Measurements from ENCODE around the gene RHOT2. TPM values are rescaled to one million over a fixed set of nuclear protein-coding genes. Genes with fewer than 3 reads are reported as not detected.

Gene RHOT2
- total RNA-seq, 1 experiment from 2014 or later, result 143 TPM

- TF ChIP-seq, protein P1, sequence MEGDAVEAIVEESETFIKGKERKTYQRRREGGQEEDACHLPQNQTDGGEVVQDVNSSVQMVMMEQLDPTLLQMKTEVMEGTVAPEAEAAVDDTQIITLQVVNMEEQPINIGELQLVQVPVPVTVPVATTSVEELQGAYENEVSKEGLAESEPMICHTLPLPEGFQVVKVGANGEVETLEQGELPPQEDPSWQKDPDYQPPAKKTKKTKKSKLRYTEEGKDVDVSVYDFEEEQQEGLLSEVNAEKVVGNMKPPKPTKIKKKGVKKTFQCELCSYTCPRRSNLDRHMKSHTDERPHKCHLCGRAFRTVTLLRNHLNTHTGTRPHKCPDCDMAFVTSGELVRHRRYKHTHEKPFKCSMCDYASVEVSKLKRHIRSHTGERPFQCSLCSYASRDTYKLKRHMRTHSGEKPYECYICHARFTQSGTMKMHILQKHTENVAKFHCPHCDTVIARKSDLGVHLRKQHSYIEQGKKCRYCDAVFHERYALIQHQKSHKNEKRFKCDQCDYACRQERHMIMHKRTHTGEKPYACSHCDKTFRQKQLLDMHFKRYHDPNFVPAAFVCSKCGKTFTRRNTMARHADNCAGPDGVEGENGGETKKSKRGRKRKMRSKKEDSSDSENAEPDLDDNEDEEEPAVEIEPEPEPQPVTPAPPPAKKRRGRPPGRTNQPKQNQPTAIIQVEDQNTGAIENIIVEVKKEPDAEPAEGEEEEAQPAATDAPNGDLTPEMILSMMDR (conservative IDR thresholded peaks at IDR 0.05), result no peak
- no peak for TF ChIP-seq EZH2 (IDR thresholded peaks at IDR 0.05; ENCODE audit: low read depth)
- BruUV-seq (replicated peaks), result no TSS peak
- no peak overlapping the region for H3K4me3 ChIP-seq
These were observed 31.2 kb downstream of the RHOT2 start for GRCh38 chr16:698911-699671.

DNA sequence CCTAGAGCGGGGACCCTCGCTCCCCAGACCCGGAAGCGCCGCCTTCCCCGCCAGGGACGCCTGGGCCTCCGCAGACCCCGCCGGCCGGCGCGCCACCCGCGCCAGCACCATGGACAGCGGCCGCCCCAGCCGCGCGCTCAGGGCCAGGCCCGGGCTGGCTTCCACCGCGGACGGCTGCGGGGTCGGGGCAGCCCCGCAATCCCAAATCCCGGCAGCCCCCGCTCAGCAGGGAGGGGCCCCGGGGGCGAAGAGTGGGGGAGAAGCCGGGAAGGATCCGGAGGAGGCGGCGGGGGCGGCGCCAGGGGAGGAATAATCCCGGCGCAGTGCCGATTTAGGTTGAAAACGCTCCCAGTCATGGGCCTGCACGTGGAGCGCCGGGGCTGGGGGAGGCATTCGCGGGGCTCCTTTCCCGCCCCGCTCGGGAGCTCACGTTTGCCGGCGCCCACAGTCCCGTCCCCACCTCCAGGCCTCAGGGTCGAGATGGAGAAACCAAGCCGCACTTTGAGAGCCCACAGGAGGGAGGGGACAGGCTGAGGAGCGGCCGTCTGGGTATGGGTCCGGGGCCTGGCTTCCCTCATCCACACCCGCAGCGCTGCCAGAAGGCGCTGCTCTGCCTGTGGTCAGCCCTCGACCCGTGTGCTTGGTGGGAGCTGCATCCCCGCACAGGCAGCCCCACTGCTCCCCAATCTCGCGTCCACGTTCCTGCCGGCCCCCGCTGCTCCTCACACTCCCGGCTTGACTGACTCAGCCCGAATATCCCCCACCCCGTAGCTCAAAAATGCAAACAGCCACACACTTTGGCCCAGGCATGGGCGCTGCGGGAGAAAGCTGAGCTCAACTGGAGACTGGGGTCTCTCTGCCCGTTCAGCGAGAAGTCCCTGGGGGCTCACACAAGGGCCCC lies 33.0 kb downstream of the RHOT2 start:
- H3K27ac ChIP-seq, result no peak overlapping the region
- no peak for TF ChIP-seq EZH2 (IDR thresholded peaks at IDR 0.05; ENCODE audit: low read depth)
- TF ChIP-seq, protein P1 (conservative IDR thresholded peaks at IDR 0.05), result no peak
- H3K27me3 ChIP-seq (ENCODE audit: insufficient read depth, low read depth), result peaks cover 45% of the 10 kb centered on the region
- no peaks in the 10 kb centered on the region for H3K9me3 ChIP-seq (ENCODE audit: insufficient read depth, low read depth)
- no peaks in the 10 kb centered on the region for H3F3A ChIP-seq (ENCODE audit: insufficient read depth, low read depth)
- H3K79me2 ChIP-seq (ENCODE audit: low read depth), result no peaks in the 10 kb centered on the region
- intact Hi-C loops (cut with micrococcal nuclease; ENCODE audit: unreplicated experiment), result no loop called here
- 0 out of 2 replicates have a peak, but pooled peaks cover 4% of the 10 kb centered on the region for H4K20me1 ChIP-seq (ENCODE audit: insufficient read depth)
- H2AFZ ChIP-seq, result no peak overlapping the region
- POLR2A ChIA-PET (ENCODE audit: unreplicated experiment), result no interaction called here
- BruUV-seq (replicated peaks), result no TSS peak
- H3K36me3 ChIP-seq (ENCODE audit: low read depth), result no peaks in the 10 kb centered on the region
- H3K4me1 ChIP-seq (replicated peaks; ENCODE audit: insufficient read depth), result no peaks in the 10 kb centered on the region; the same call in 1 of the 2 replicates
- CTCF ChIA-PET, result interaction anchor here (1.5 kb wide), 1 partner anchor 12 kb away, joined by 3 read pairs; no protein-coding TSS in a partner anchor
- no peaks in the 10 kb centered on the region for H3K9me2 ChIP-seq (ENCODE audit: insufficient read depth)
- no peak overlapping the region for H3K4me3 ChIP-seq
- no peak for DNase-seq
- H3K4me2 ChIP-seq, result no peak overlapping the region

More at GRCh38 chr16:698911-699671, 31.2 kb downstream of the RHOT2 start:
- Histone ChIP-seq H3F3A (ENCODE audit: insufficient read depth, low read depth) (no peaks in the 10 kb centered on the region), H3K27ac (no peak overlapping the region), H4K20me1 (ENCODE audit: insufficient read depth) (0 out of 2 replicates have a peak, but pooled peaks cover 4% of the 10 kb centered on the region), H3K4me2 (no peak overlapping the region), H3K4me1 (replicated peaks; ENCODE audit: insufficient read depth) (no peaks in the 10 kb centered on the region; the same call in 1 of the 2 replicates), H3K27me3 (ENCODE audit: insufficient read depth, low read depth) (peaks cover 36% of the 10 kb centered on the region), H3K9me2 (ENCODE audit: insufficient read depth) (no peaks in the 10 kb centered on the region), H3K36me3 (ENCODE audit: low read depth) (no peaks in the 10 kb centered on the region), H3K9me3 (ENCODE audit: insufficient read depth, low read depth) (no peaks in the 10 kb centered on the region), H3K79me2 (ENCODE audit: low read depth) (no peaks in the 10 kb centered on the region), H2AFZ (no peak overlapping the region)
- POLR2A ChIA-PET (ENCODE audit: unreplicated experiment), result no interaction called here
- DNase-seq, result no peak
- CTCF ChIA-PET, result interaction anchor here (0.7 kb wide), 1 partner anchor 86 kb away, joined by 4 read pairs; no protein-coding TSS in a partner anchor
- intact Hi-C loops (cut with micrococcal nuclease; ENCODE audit: unreplicated experiment), result no loop called here

GRCh38 chr16:702341-702740 lies 34.4 kb downstream of the RHOT2 start:
- Histone ChIP-seq H3K79me2 (ENCODE audit: low read depth) (no peaks in the 10 kb centered on the region), H3K27me3 (ENCODE audit: insufficient read depth, low read depth) (peaks cover 57% of the 10 kb centered on the region), H4K20me1 (ENCODE audit: insufficient read depth) (0 out of 2 replicates have a peak, but pooled peaks cover 4% of the 10 kb centered on the region), H3F3A (ENCODE audit: insufficient read depth, low read depth) (peaks cover 6% of the 10 kb centered on the region; the same call in 1 of the 2 replicates), H3K4me2 (no peak overlapping the region), H3K4me3 (no peak overlapping the region), H3K36me3 (ENCODE audit: low read depth) (no peaks in the 10 kb centered on the region), H3K9me3 (ENCODE audit: insufficient read depth, low read depth) (no peaks in the 10 kb centered on the region), H3K4me1 (replicated peaks; ENCODE audit: insufficient read depth) (no peaks in the 10 kb centered on the region; the same call in 1 of the 2 replicates), H2AFZ (no peak overlapping the region), H3K9me2 (ENCODE audit: insufficient read depth) (no peaks in the 10 kb centered on the region), H3K27ac (no peak overlapping the region)
- ChIA-PET POLR2A (ENCODE audit: unreplicated experiment) (no interaction called here), CTCF (interaction anchor here (1.5 kb wide), 1 partner anchor 10 kb away, joined by 3 read pairs; no protein-coding TSS in a partner anchor)
- TF ChIP-seq, protein P1 (conservative IDR thresholded peaks at IDR 0.05), result no peak
- TF ChIP-seq EZH2 (IDR thresholded peaks at IDR 0.05; ENCODE audit: low read depth), result no peak
- no peak for DNase-seq
- intact Hi-C loops (cut with micrococcal nuclease; ENCODE audit: unreplicated experiment), result no loop called here
- no TSS peak for BruUV-seq (replicated peaks)

All from PC-9 (cell line).